ENCODE measurements around the gene C5orf22.
"Not testable (repeated sequence)": the region's sequence is repeated elsewhere in the genome, so short reads cannot be mapped to it uniquely, and the experiment has no call there.

Gene C5orf22

DNA sequence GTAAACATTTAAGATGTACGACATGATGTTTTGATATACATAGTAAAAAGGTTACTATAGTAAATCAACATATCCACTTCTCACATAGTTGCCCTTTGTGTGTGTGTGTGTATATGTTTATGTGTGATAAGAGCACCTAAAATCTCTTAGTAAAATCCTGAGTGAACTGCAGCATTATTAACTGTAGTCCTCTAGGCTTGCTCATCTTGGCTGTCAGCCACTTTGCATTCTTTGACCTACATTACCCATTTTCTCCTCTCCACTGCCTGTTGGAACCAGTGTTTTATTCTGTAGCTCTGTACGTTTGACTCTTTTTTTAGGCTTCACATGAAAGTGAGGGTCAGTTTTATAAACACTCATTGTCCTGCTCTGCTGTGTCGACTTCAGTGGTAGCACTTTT is 24.4 kb downstream of the C5orf22 start:
- no peak overlapping the region for H3K4me2 ChIP-seq (ENCODE audit: low read length)
- no peaks in the 10 kb centered on the region for H3K79me2 ChIP-seq
- H2AFZ ChIP-seq = no peak overlapping the region
- no peaks in the 10 kb centered on the region for H3K36me3 ChIP-seq (ENCODE audit: control insufficient read depth, insufficient read depth, low read length)
- H3K9me3 ChIP-seq (ENCODE audit: control insufficient read depth, low read length) = no peaks in the 10 kb centered on the region
- no peaks in the 10 kb centered on the region for H3K4me1 ChIP-seq
- TF ChIP-seq CTCF (IDR thresholded peaks at IDR 0.05) = no peak
- no peak overlapping the region for H3K27ac ChIP-seq
- no peak overlapping the region for H3K4me3 ChIP-seq (ENCODE audit: low read depth, low read length)
- H3K9ac ChIP-seq = no peak overlapping the region
- no peaks in the 10 kb centered on the region for H3K27me3 ChIP-seq (ENCODE audit: control insufficient read depth, insufficient read depth, low read length)

DNA sequence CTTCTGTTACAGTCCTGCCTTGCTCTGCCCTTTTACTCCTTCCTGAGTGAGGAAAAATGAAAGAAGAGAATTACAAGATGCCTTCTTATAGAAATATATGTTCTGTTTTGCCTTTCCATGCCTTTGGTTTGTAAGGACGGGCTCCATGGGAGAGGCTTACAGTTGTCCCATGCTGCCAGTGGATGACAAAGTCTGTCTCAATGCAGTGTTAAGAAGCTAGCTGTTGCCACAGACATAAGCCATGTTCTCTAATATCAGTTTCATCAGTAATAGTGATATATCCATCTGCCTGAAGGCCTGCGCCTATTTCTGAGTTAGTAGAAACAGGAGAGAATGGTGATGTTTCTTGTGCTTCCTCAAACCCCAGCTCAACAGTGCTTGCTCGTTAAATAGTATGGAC is 27.8 kb downstream of the C5orf22 start:
- no peak overlapping the region for H3K9ac ChIP-seq
- no peak for TF ChIP-seq CTCF (IDR thresholded peaks at IDR 0.05)
- H2AFZ ChIP-seq = no peak overlapping the region
- no peaks in the 10 kb centered on the region for H3K79me2 ChIP-seq
- no peak overlapping the region for H3K27ac ChIP-seq
- H3K36me3 ChIP-seq (ENCODE audit: control insufficient read depth, insufficient read depth, low read length) = no peaks in the 10 kb centered on the region
- H3K27me3 ChIP-seq (ENCODE audit: control insufficient read depth, insufficient read depth, low read length) = no peaks in the 10 kb centered on the region
- no peaks in the 10 kb centered on the region for H3K4me1 ChIP-seq
- H3K4me3 ChIP-seq (ENCODE audit: low read depth, low read length) = no peak overlapping the region
- no peak overlapping the region for H3K4me2 ChIP-seq (ENCODE audit: low read length)
- no peaks in the 10 kb centered on the region for H3K9me3 ChIP-seq (ENCODE audit: control insufficient read depth, low read length)

DNA sequence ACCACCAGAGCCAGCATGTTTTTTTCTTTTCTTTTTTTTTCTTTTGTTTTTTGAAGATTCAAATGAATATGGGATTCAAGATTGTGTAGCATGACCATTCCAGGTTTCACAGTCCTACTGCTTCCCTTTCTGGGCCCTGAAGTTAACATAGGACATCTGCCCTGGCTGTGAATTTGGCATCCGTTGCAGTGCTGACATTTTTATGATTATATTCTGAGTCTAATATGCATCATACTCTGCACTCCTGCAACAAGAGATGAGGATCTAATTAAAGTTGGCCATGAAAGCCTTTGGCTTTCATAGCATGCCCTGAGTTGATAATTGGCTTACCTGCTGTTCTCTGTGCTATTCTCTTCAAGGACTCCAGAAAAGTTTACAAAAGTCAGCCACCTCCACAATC is 29.8 kb downstream of the C5orf22 start:
- Histone ChIP-seq H3K4me1 (no peaks in the 10 kb centered on the region), H3K9me3 (ENCODE audit: control insufficient read depth, low read length) (no peaks in the 10 kb centered on the region), H3K36me3 (ENCODE audit: control insufficient read depth, insufficient read depth, low read length) (no peaks in the 10 kb centered on the region), H3K27me3 (ENCODE audit: control insufficient read depth, insufficient read depth, low read length) (no peaks in the 10 kb centered on the region), H3K4me3 (ENCODE audit: low read depth, low read length) (no peak overlapping the region), H3K9ac (no peak overlapping the region), H3K79me2 (no peaks in the 10 kb centered on the region), H2AFZ (no peak overlapping the region), H3K27ac (no peak overlapping the region), H3K4me2 (ENCODE audit: low read length) (no peak overlapping the region)
- no peak for TF ChIP-seq CTCF (IDR thresholded peaks at IDR 0.05)

DNA sequence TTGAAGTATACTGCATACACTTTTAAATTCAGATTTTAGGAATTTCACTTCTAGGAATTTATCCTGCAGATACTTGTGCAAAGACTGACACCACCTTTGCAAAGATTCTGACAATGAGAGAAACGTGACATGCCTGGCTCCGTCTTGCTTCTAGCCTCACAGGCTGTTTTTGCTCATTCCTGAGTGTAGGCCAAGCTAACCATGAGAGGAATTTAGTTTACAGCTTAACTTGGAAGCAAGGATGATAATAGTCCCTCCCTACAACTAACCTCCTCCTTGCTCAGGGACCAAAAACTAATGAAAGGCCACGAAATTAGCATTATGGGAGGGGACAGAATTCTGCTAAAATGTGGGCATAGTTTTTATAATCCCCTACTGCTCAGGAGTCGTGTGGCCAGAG is 31.1 kb downstream of the C5orf22 start:
- TF ChIP-seq CTCF (IDR thresholded peaks at IDR 0.05) = no peak

DNA sequence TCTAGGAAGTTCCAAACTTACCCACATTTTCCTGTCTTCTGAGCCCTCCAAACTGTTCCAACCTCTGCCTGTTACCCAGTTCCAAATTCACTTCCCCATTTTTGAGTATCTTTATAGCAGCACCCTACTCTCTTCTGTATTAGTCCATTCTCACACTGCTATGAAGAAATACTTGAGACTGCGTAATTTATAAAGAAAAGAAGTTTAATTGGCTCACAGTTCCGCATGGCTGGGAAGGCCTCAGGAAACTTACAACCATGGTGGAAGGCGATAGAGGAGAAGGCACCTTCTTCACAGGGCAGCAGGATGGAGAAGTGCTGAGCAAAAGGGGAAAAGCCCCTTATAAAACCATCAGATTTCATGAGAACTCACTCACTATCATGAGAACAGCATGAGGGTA is 34.3 kb downstream of the C5orf22 start:
- not testable (repeated sequence) for H3K4me3 ChIP-seq (ENCODE audit: low read depth, low read length); H2AFZ ChIP-seq; H3K79me2 ChIP-seq; H3K9me3 ChIP-seq (ENCODE audit: control insufficient read depth, low read length); H3K9ac ChIP-seq; H3K27me3 ChIP-seq (ENCODE audit: control insufficient read depth, insufficient read depth, low read length); H3K4me2 ChIP-seq (ENCODE audit: low read length); H3K27ac ChIP-seq; H3K36me3 ChIP-seq (ENCODE audit: control insufficient read depth, insufficient read depth, low read length); H3K4me1 ChIP-seq

More for the DNA sequence above, 31.1 kb downstream of the C5orf22 start:
- Histone ChIP-seq H2AFZ (no peak overlapping the region), H3K79me2 (no peaks in the 10 kb centered on the region), H3K27me3 (ENCODE audit: control insufficient read depth, insufficient read depth, low read length) (no peaks in the 10 kb centered on the region), H3K9ac (no peak overlapping the region), H3K4me3 (ENCODE audit: low read depth, low read length) (no peak overlapping the region), H3K9me3 (ENCODE audit: control insufficient read depth, low read length) (no peaks in the 10 kb centered on the region), H3K4me2 (ENCODE audit: low read length) (no peak overlapping the region), H3K27ac (no peak overlapping the region), H3K36me3 (ENCODE audit: control insufficient read depth, insufficient read depth, low read length) (no peaks in the 10 kb centered on the region), H3K4me1 (no peaks in the 10 kb centered on the region)
